ENCODE measurements around the gene SLC6A13.
"Not testable (repeated sequence)": the region's sequence is repeated elsewhere in the genome, so short reads cannot be mapped to it uniquely, and the experiment has no call there.

Gene SLC6A13

GRCh38 chr12:232731-233614, 29.7 kb downstream of the SLC6A13 start:
- DNase-seq = no peak

DNA sequence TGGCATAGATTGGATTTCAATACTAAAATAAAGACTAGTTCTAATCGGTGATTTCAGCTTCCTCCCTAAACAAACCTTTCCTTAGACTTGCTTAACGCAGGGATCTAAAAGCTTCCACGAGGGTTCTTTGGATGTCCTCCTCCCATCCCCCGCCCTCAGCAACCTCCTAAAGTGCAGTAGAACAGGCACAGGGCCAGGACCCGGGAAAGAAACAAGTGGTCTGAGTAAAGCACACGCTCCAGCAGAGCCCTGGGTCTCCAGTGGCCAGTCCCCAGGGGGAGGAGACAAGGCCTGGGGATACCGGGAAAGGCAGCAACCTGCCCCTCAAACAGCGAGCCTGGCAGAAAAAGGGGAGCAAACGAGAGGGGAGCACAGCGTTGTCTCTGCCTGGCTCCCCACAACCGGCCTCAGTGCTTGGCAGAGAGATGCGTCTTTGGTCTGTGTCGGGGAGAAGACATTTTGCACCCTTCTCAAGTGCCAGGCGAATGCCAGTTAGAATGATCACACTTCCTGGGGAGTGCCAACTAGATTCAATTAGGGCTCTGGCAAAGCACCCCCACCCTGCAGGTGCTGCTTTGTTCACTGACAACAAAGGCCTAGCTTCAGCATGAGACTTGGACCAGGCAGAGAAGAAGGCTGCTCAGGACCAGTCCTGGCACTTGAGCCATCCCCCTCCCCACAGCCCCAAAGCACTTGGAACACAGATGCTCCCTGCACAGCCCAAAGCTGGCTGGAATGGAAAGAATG, 31.5 kb downstream of the SLC6A13 start:
- no peak for DNase-seq

GRCh38 chr12:229441-230191, 33.0 kb downstream of the SLC6A13 start:
- DNase-seq = no peak

- DNase-seq = no peak
Observed at GRCh38 chr12:228846-229200, 33.8 kb downstream of the SLC6A13 start.

DNA sequence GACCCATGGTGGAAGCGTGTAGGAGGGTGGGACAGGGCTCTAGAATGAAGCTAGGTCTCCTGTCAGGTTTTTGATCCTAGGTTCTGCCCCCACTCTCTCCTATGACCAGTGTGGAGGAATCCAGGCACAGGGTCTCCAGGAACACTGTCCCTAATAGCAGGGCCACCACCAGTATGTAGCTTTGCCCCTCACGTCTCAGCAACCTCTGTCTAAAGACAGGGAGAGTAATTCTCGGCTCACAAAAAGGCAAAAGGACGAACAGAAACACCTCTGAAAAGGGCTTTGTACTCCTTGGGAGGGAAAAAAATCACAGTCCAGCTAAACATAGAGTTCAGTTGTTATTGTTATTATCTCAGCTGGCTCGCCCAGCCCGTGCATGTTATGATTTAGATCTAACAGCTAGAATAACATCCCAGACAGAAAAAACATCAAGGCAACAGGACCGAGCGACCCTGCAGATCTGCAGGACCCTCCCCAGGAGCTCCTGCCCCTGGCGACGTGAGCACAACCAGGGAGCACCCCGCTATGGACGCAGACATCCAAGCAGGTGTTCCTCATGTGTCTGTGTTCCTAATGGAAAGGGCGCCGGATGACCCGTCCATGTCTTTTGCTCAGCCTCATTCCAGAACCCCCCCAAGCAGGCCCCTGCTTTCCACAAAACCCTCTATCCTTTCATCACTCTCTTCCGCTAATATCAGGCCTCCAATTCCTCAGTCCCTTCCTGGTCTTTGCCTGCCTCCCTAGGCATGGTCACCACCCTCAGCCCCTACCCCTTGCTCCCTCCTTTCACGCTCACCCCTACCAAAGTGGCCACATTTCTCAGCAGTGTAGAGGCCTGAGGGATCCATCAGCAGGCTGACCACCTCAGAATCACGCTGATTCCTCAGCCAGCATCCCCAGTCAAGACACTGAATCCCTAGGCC, 34.5 kb downstream of the SLC6A13 start:
- no peak for DNase-seq

GRCh38 chr12:227286-227915, 35.2 kb downstream of the SLC6A13 start:
- no peak for DNase-seq

- DNase-seq = no peak
Observed at GRCh38 chr12:226401-226800, 36.2 kb downstream of the SLC6A13 start.

- DNase-seq = no peak
Observed at GRCh38 chr12:225012-225411, 37.6 kb downstream of the SLC6A13 start.

- DNase-seq = no peak
Observed at GRCh38 chr12:224330-224729, 38.3 kb downstream of the SLC6A13 start.

- DNase-seq = no peak
Observed at GRCh38 chr12:223841-224240, 38.8 kb downstream of the SLC6A13 start.

DNA sequence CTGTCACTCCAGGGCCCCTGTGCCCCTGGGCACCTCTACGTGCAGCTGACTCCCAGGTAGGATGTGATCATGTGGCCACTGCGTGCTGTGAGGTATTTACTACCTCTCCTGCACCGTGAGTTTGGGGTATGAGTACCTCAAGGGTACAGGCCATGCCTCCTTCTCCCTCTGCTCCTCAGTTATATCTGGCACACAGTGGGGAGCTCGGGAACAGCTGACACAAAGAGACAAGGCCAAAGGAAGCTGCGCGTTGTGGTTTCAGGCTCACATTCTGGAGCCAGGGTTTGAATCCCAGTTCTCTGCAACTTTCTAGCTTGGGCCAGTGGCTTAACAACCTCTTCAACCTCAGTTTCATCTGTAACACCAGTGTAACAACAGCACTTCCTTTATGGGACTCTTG, 40.9 kb downstream of the SLC6A13 start:
- DNase-seq = no peak

- DNase-seq = no peak
Observed at GRCh38 chr12:220946-221550, 41.6 kb downstream of the SLC6A13 start.

GRCh38 chr12:220491-220890, 42.1 kb downstream of the SLC6A13 start:
- DNase-seq = no peak

- DNase-seq = peak; percentile 80
Observed at GRCh38 chr12:219891-220352, 42.7 kb downstream of the SLC6A13 start.

DNA sequence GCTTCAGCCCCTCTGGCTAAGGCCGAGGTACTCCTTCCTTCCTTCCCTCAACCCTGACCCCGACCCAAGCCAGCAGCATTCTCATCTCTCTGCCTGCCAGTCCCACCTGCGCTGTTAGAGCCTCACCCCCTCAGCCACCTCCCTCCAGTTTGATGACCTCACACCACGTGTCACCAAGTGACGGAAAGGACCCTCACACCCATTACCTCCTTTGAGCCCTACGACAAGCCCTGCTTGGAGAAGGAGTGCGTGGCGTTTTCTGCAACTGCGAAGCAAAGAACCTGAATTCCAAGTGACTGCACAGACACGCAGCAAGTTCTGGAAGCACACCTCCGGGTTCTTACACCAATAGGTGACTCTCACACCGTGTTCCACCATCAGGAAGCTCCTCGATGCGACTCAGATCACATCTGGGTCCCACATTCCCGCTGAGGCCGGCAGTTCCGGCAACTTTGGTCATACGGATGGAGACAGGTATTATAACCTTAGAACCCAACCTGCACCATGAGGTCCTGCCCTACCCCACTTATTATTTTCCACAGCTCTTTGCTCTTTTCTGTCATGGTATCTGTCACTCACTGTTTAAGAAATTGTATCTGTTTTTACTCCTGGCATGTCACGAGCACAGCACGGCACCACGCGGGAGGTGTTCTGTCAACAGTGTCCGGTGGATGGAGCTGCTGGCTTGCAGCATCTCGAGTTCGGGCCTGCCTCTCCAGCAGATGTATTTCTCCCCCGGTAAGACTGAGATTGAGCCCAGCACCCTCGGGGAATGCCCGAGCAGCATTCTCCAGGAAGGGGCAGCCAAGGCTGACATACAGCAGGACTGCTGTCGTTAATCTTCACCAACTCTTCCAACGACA, 43.7 kb downstream of the SLC6A13 start:
- DNase-seq = no peak

DNA sequence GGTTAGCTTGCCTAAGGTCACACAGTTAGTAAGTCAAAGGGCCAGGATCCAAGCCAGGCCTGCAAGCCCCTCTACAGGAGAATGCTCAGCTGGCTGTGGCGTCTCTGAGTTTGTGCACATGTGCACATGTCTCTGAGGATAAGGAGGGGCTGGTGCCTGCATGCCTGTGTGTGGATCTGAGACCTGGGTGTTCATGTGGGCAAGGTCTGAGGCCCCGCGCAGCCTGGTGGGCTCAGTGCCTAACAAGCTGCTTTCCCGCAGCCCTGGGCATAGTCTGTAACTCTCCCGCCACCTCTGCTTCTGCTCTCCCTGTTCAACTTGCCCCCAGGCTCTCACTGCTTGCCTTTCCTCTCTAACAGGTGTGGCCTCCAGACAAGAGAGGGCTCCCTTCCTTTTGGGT, 44.4 kb downstream of the SLC6A13 start:
- DNase-seq = no peak

DNA sequence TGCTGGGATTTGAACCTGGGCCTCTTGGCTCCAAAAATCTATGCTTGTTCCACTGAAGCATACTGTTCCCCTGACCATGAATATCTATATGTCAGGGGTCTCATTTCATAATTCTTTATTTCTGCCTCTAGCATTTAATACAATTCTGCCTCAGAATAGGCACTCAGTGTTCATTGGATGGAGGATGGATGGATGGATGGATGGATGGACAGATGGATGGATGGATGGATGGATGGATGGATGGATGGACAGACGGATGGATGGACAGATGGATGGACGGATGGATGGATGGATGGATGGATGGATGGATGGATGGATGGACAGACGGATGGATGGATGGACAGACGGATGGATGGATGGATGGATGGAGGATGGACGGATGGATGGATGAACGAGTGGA, 45.6 kb downstream of the SLC6A13 start:
- not testable (repeated sequence) for DNase-seq

GRCh38 chr12:215116-215515, 47.5 kb downstream of the SLC6A13 start:
- DNase-seq = no peak

- no peak for DNase-seq
Observed at GRCh38 chr12:214003-214741, 48.5 kb downstream of the SLC6A13 start, which contains the start of gene SLC6A12. TSS of gene SLC6A12 (minus strand) at chr12:214157. CDS start at chr12:209986, 4,171 bp downstream.

All from stimulated activated CD4-positive, alpha-beta T cell treated with anti-CD3 and anti-CD28 coated beads, Interleukin-1b, Interleukin-23, amount 100 ng/mL, for 48 hours (primary cell).